Activated naive CD4-positive, alpha-beta T cell treated with anti-CD3 and anti-CD28 coated beads, Interleukin-2, amount 10 ng/mL, durations not matched to agents 7 days and 5 days (primary cell): ENCODE data around the gene PTMS.

ENCODE experiments used
- CTCF ChIA-PET: fragments of 350-600 bp; sonication (Branson Sonifier 250); formaldehyde crosslinking; loops from one replicate; lab custom pipeline; 2021; ENCODE audit warnings: antibody characterized with exemption; lab: Charles Lee
- DNase-seq: peaks from one replicate; pipeline ENCODE4 v3.0.0-alpha.2; 2020
- H3K27ac Mint-ChIP-seq: one replicate; pipeline ENCODE4 v1.8.0; 2021; ENCODE audit warnings: mild to moderate bottlenecking, moderate library complexity, mixed read lengths
- H3K27me3 Mint-ChIP-seq: one replicate; pipeline ENCODE4 v1.8.0; 2021; ENCODE audit warnings: mild to moderate bottlenecking, mixed read lengths
- H3K36me3 Mint-ChIP-seq: one replicate; pipeline ENCODE4 v1.8.0; 2021; ENCODE audit warnings: mixed read lengths
- H3K4me1 Mint-ChIP-seq: one replicate; pipeline ENCODE4 v1.8.0; 2021; ENCODE audit warnings: mixed read lengths
- H3K4me3 Mint-ChIP-seq: one replicate; pipeline ENCODE4 v1.8.0; 2021; ENCODE audit warnings: mild to moderate bottlenecking, moderate library complexity, mixed read lengths
- H3K9me3 Mint-ChIP-seq: one replicate; pipeline ENCODE4 v1.8.0; 2021; ENCODE audit warnings: mixed read lengths

PTMS gene

GRCh38 chr12:6757028-6757690 lies 9.0 kb upstream of the PTMS start:
- Mint-ChIP-seq H3K9me3 (no peaks in the 10 kb centered on the region), H3K4me3 (no peak overlapping the region), H3K4me1 (peaks cover 32% of the 10 kb centered on the region), H3K36me3 (no peaks in the 10 kb centered on the region), H3K27me3 (peaks cover 56% of the 10 kb centered on the region), H3K27ac (no peak overlapping the region)
- DNase-seq = no peak
- CTCF ChIA-PET = interaction anchor here (0.6 to 3.6 kb wide), 4 partner anchors 9 to 68 kb away, joined by 3 to 13 read pairs (median 5); partner anchors contain the start of gene PTMS

- no peaks in the 10 kb centered on the region for H3K9me3 Mint-ChIP-seq
Measured at GRCh38 chr12:6758506-6759095, 7.6 kb upstream of the PTMS start.

GRCh38 chr12:6759741-6760140 lies 6.4 kb upstream of the PTMS start:
- H3K9me3 Mint-ChIP-seq = no peaks in the 10 kb centered on the region
- H3K36me3 Mint-ChIP-seq = no peaks in the 10 kb centered on the region
- peaks cover 24% of the 10 kb centered on the region for H3K4me1 Mint-ChIP-seq
- CTCF ChIA-PET = interaction anchor here (1.1 to 3.6 kb wide), 4 partner anchors 11 to 65 kb away, joined by 3 to 13 read pairs (median 5); no protein-coding TSS in a partner anchor
- no peak overlapping the region for H3K4me3 Mint-ChIP-seq
- no peak overlapping the region for H3K27ac Mint-ChIP-seq
- H3K27me3 Mint-ChIP-seq = peaks cover 75% of the 10 kb centered on the region
- DNase-seq = no peak

More at GRCh38 chr12:6758506-6759095, 7.6 kb upstream of the PTMS start:
- Mint-ChIP-seq H3K27me3 (peaks cover 65% of the 10 kb centered on the region), H3K36me3 (no peaks in the 10 kb centered on the region), H3K27ac (peak overlapping the region; percentile 13), H3K4me1 (peaks cover 23% of the 10 kb centered on the region), H3K4me3 (no peak overlapping the region)
- CTCF ChIA-PET = interaction anchor here (0.9 to 3.6 kb wide), 7 partner anchors 8 to 66 kb away, joined by 3 to 13 read pairs (median 5); partner anchors contain the start of gene PTMS
- no peak for DNase-seq

- DNase-seq = no peak
- H3K27ac Mint-ChIP-seq = no peak overlapping the region
- H3K36me3 Mint-ChIP-seq = peaks cover 4% of the 10 kb centered on the region
- H3K9me3 Mint-ChIP-seq = no peaks in the 10 kb centered on the region
- peaks cover 85% of the 10 kb centered on the region for H3K27me3 Mint-ChIP-seq
- peaks cover 42% of the 10 kb centered on the region for H3K4me1 Mint-ChIP-seq
- no peak overlapping the region for H3K4me3 Mint-ChIP-seq
- CTCF ChIA-PET = interaction anchor here (1.8 kb wide), 1 partner anchor 10 kb away, joined by 8 read pairs; the partner anchor contains the start of gene MLF2
Measured at GRCh38 chr12:6763380-6763779, 2.8 kb upstream of the PTMS start.

- Mint-ChIP-seq H3K27me3 (peaks cover 88% of the 10 kb centered on the region), H3K4me1 (peaks cover 39% of the 10 kb centered on the region), H3K9me3 (no peaks in the 10 kb centered on the region), H3K27ac (no peak overlapping the region), H3K36me3 (peaks cover 4% of the 10 kb centered on the region), H3K4me3 (peak overlapping the region; percentile 19)
- CTCF ChIA-PET = interaction anchor here (5.8 kb wide), 1 partner anchor 14 kb away, joined by 63 read pairs; no protein-coding TSS in a partner anchor
- peak; percentile 64 for DNase-seq
Measured at GRCh38 chr12:6764011-6764828, 1.9 kb upstream of the PTMS start.

- peaks cover 88% of the 10 kb centered on the region for H3K27me3 Mint-ChIP-seq
- peak overlapping the region; percentile 68 for H3K4me3 Mint-ChIP-seq
- H3K9me3 Mint-ChIP-seq = no peaks in the 10 kb centered on the region
- DNase-seq = no peak
- peaks cover 4% of the 10 kb centered on the region for H3K36me3 Mint-ChIP-seq
- CTCF ChIA-PET = interaction anchor here (1.2 to 5.8 kb wide), 3 partner anchors 11 to 27 kb away, joined by 4 to 63 read pairs (median 44); partner anchors contain the start of gene MLF2
- H3K4me1 Mint-ChIP-seq = peaks cover 39% of the 10 kb centered on the region
- H3K27ac Mint-ChIP-seq = no peak overlapping the region
Measured at GRCh38 chr12:6765048-6765633, 1.0 kb upstream of the PTMS start.

- H3K27ac Mint-ChIP-seq = no peak overlapping the region
- peak; percentile 70 for DNase-seq
- peak overlapping the region; percentile 85 for H3K4me3 Mint-ChIP-seq
- peaks cover 4% of the 10 kb centered on the region for H3K36me3 Mint-ChIP-seq
- H3K27me3 Mint-ChIP-seq = peaks cover 96% of the 10 kb centered on the region
- peaks cover 49% of the 10 kb centered on the region for H3K4me1 Mint-ChIP-seq
- H3K9me3 Mint-ChIP-seq = no peaks in the 10 kb centered on the region
- CTCF ChIA-PET = interaction anchor here (0.7 to 5.8 kb wide), 17 partner anchors 9 to 340 kb away, joined by 3 to 63 read pairs (median 3); partner anchors contain the start of genes CD4, MLF2 and USP5
Measured at GRCh38 chr12:6766651-6767349, 637 bp downstream of the PTMS start.

GRCh38 chr12:6767353-6768319 lies 1.5 kb downstream of the PTMS start:
- Mint-ChIP-seq H3K36me3 (peaks cover 4% of the 10 kb centered on the region), H3K4me3 (peak overlapping the region; percentile 85), H3K9me3 (no peaks in the 10 kb centered on the region), H3K27ac (peak overlapping the region; percentile 46), H3K27me3 (peaks cover 96% of the 10 kb centered on the region), H3K4me1 (peaks cover 56% of the 10 kb centered on the region)
- DNase-seq = no peak
- CTCF ChIA-PET = interaction anchor here (0.8 to 5.8 kb wide), 13 partner anchors 10 to 341 kb away, joined by 3 to 63 read pairs (median 4); partner anchors contain the start of genes CD4, MLF2 and USP5

- CTCF ChIA-PET = interaction anchor here (4.0 to 5.8 kb wide), 2 partner anchors 10 to 14 kb away, joined by 44 to 63 read pairs; partner anchors contain the start of gene MLF2
- Mint-ChIP-seq H3K36me3 (peaks cover 4% of the 10 kb centered on the region), H3K9me3 (no peaks in the 10 kb centered on the region), H3K4me1 (peaks cover 64% of the 10 kb centered on the region), H3K27me3 (peaks cover 96% of the 10 kb centered on the region), H3K27ac (peak overlapping the region; percentile 11), H3K4me3 (peak overlapping the region; percentile 85)
- no peak for DNase-seq
Measured at GRCh38 chr12:6768437-6768914, 2.3 kb downstream of the PTMS start.

GRCh38 chr12:6768990-6769389 lies 2.8 kb downstream of the PTMS start:
- Mint-ChIP-seq H3K4me3 (no peak overlapping the region), H3K9me3 (no peaks in the 10 kb centered on the region), H3K27ac (no peak overlapping the region), H3K4me1 (peaks cover 65% of the 10 kb centered on the region), H3K36me3 (peaks cover 4% of the 10 kb centered on the region), H3K27me3 (peaks cover 96% of the 10 kb centered on the region)
- CTCF ChIA-PET = interaction anchor here (1.1 to 5.8 kb wide), 2 partner anchors 9 to 15 kb away, joined by 5 to 63 read pairs; partner anchors contain the start of gene MLF2
- DNase-seq = no peak

GRCh38 chr12:6769666-6770065 lies 3.5 kb downstream of the PTMS start:
- Mint-ChIP-seq H3K4me1 (peaks cover 64% of the 10 kb centered on the region), H3K4me3 (no peak overlapping the region), H3K9me3 (no peaks in the 10 kb centered on the region), H3K27me3 (peaks cover 96% of the 10 kb centered on the region), H3K27ac (no peak overlapping the region), H3K36me3 (peaks cover 4% of the 10 kb centered on the region)
- DNase-seq = no peak
- CTCF ChIA-PET = interaction anchor here (0.9 to 5.8 kb wide), 3 partner anchors 8 to 17 kb away, joined by 3 to 63 read pairs (median 5); partner anchors contain the start of gene MLF2

- no peak overlapping the region for H3K4me3 Mint-ChIP-seq
- H3K36me3 Mint-ChIP-seq = peaks cover 4% of the 10 kb centered on the region
- H3K4me1 Mint-ChIP-seq = peaks cover 66% of the 10 kb centered on the region
- DNase-seq = no peak
- no peaks in the 10 kb centered on the region for H3K9me3 Mint-ChIP-seq
- H3K27ac Mint-ChIP-seq = no peak overlapping the region
- CTCF ChIA-PET = interaction anchor here (0.9 to 5.8 kb wide), 7 partner anchors 8 to 66 kb away, joined by 3 to 63 read pairs (median 3); partner anchors contain the start of gene MLF2
- peaks cover 96% of the 10 kb centered on the region for H3K27me3 Mint-ChIP-seq
Measured at GRCh38 chr12:6770094-6770493, 3.9 kb downstream of the PTMS start.
